Lung microvascular endothelial cell (primary cell): Measurements from ENCODE around the gene PPP1R9A. TPM values are rescaled to one million over a fixed set of nuclear protein-coding genes. Genes with fewer than 3 reads are reported as not detected.
A peak's percentile ranks its signal among the peaks of the same experiment; 100 is the strongest.

ENCODE experiments used
- DNase-seq, 2 donors: peaks; one replicate each; pipeline versions ENCODE4 v3.0.0 to v3.0.0-alpha.2; 2010; ENCODE audit warnings: low read depth in 2 of 2
- total RNA-seq: library from RNA; depleted of rRNA; stranded (reverse); fragments of >200 nt; gene quantifications from 2 replicates; pipeline ENCODE4 v1.2.1, GENCODE V29; 2014

Gene PPP1R9A
- total RNA-seq, 1 donor from 2014 or later, result 9.9 TPM

DNA sequence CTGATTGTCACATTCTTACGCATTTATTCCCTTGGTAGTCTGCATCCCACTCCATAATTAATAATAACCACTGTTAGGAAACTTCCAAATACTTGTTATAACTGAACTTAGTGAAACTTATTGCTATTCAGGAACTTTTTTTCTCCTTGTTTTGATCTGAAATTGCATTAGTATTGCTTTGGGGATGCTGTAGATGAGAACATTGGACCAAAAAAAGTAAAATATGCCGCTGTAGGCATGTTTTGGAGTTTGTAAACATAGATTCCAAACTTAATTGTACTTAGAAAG, 1.7 kb downstream of the PPP1R9A start:
- no peak for DNase-seq

GRCh38 chr7:94912085-94912484, 4.7 kb downstream of the PPP1R9A start:
- DNase-seq, result peak in 1 of 2 donors; percentile 21

GRCh38 chr7:94913391-94913790, 6.0 kb downstream of the PPP1R9A start:
- no peak for DNase-seq

DNA sequence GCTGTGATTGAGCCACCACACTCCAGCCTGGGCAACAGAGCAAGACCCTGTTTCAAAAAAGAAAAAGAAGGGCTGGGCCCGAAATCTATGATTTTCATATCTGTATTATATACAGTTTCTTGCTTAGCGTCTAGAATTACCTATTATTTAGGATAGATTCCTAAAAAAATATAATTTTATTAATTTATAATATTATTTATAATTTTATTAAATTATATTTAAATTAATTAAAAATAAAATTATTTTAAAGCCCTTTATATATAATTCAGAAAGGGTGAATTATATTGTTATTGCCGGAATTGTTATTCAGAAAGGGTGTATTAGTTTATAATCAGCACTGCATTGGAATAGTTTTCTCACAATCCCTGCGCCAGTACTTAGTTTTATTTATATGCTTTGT, 14.5 kb downstream of the PPP1R9A start:
- no peak for DNase-seq

DNA sequence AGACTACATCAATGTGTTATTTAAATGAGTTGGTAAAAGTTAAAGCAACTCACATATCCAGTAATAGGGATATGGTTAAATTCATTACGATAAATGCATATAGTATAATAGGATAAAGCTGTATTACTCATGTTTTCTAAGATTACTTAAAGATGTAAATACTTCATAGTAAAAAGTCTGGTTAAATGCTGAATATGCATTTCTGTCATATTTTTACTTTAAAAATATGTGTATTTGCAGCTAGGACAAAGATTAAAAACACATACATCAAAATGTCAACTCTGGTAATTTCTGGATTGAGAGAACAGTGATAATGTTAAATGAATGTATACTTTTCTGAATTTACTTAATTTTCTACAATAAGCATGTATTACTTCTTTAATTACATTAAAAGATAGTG, 15.1 kb downstream of the PPP1R9A start:
- no peak for DNase-seq

- DNase-seq, result peak; percentile 2 to 62
These were observed 16.0 kb downstream of the PPP1R9A start for GRCh38 chr7:94923412-94923811.

DNA sequence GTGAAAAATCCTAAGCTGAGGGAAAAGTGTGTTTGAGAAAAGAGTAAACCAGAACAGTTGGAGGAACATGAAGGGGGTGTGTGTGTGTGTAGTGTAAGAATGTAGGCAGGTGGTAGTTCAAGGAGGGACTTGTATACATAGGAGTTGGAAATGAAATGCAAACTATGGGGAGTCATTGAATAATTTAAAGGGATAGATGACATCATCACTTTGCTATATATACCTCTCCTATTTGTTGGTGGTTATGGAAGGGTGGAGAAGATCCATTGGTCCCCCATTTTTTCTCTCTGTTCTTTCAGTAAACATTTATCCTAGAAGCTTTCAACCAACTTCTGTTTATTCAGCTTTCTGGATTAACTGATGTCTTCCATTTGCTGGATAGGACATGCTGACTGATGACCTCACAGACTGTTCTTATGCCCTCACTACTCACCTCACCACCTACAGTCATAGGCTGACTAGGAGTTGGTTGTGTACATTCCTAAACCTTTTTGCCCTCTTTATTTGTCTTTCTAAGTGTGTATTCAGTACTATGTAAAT, 20.8 kb downstream of the PPP1R9A start:
- DNase-seq, result no peak

DNA sequence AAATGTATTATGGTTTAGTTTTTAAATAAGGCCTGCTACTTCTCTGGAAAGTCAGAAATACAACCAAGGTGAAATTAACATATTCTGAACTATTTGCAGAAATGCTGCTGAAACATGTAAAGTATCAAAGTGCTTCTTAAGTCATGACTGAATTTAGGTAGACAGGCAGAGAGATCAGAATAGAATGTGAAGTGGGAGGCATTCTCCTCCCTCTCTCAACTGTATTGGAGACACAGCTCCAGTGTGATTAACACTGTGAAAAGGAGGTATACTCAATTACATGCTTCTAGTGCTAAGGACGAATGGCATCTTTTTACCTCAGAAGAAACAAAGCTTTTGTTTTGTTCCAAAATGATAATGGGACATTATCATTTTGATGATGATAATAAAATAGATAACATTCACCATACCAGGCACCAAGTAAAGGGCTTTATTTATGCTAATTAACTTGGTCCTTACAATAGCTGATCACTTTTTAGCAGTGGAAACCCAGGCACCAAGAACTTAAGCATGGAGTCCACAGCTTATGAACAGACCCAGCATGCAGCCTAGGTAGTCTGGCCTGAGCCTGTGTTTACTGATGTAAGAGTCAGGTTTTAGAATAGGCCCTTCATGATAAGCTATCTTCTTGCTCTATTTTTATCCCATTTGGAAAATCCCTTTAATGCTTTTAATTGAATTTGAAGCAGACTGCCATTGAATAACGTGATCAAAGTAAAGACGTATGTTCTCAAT, 26.0 kb downstream of the PPP1R9A start:
- no peak for DNase-seq

DNA sequence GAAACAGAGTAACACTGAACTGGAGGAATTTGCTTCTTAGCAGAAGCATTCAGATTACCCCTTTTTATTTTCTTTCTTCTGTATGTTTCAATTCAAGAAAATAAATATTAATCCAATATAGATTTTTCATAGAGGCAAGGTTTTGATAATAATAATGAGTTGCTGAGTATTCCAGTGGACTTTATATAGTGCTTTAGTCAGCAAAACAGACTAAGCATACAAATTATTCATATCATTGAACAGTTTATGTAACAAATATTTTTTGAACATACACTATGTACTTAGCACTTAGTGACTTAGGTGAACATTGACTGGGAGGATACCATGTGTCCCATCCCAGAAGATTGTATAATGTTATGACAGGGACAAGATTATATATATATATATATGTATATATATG, 32.0 kb downstream of the PPP1R9A start:
- DNase-seq, result no peak

DNA sequence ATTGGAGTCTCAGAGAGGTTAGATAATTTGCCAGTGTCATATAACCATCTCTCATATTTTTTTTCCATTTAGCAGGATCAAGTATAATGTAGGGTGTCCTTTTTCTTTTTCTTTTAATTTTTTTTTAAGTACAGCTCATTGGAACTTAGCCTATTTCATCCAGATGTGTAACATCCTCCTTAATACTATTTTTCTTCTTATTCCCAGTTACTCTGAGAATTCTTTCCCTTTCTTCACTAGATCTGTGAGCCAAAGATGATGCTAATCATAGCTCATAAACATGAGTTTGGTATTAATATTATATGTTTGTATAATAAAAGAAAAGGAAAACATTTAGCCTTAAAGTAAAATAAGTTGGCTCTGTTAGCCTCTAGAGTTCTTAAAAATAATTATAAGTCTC, 32.8 kb downstream of the PPP1R9A start:
- no peak for DNase-seq

GRCh38 chr7:94941844-94942632, 34.6 kb downstream of the PPP1R9A start:
- DNase-seq, result no peak

DNA sequence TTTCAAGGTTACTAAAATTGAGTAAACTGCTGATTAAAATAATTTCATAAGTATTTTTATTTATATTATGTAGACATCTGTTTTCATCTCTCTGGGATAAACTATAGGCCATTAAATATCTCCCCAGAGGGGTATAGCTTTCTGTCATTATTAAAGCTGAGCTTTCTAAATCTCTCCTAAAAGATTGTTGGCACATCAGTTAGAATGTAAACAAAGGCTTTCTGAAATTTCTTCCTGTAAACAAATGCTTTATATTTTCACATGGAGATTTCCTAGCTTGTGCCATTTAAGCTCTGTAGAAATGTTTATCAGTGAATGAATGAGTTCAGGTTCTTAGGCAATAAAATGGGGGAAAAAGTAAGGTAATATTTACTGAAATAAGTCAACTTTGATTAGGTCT, 35.7 kb downstream of the PPP1R9A start:
- no peak for DNase-seq

GRCh38 chr7:94949532-94949931, 42.1 kb downstream of the PPP1R9A start:
- DNase-seq, result no peak

GRCh38 chr7:94955807-94956206, 48.4 kb downstream of the PPP1R9A start:
- DNase-seq, result no peak

DNA sequence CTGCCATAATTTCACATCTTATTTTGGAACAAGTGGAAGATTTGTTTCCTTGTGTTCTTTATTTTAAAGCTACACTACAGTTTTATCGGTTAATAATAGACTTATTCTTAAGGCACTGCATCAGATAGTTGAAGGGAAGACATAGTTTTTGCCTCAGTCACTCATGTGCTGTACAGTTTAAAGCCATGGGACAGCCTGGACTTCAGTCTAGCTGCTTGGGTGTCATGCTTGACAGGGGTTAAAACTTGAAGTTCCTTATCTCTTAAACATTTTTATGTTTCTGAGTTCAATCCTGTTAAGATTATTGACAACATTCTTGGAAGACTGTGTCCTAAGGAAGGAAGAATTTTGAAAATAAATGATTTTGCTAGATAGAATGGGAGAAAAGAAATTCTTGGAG, 49.7 kb downstream of the PPP1R9A start:
- no peak for DNase-seq

- peak in 1 of 2 donors; percentile 32 for DNase-seq
These were observed 55.3 kb downstream of the PPP1R9A start for GRCh38 chr7:94962661-94963060.

DNA sequence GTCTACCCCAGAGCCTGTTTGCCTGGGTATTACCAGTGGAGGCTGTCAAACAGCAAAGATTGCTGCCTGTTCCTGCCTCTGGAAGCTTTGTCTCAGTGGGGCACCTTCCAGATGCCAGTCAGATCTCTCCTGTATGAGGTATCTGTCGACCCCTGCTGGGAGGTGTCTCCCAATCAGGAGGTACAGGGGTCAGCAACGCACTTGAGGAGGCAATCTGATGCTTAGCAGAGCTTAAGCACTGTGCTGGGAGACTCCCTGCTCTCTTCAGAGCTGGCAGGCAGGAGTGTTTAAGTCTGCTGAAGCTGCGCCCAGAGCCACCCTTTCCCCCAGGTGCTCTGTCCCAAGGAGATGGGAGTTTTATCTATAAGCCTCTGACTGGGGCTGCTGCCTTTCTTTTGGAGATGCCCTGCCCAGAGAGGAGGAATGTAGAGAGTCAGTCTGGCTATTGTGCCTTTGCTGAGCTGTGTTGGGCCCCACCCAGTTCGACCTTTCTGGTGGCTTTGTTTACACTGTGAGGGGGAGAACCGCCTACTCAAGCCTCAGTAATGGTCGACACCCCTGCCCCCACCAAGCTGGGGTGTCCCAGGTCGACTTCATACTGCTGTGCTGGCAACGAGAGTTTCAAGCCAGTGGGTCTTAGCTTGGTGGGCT, 62.2 kb downstream of the PPP1R9A start:
- no peak for DNase-seq

GRCh38 chr7:94970085-94970576, 62.7 kb downstream of the PPP1R9A start:
- DNase-seq, result no peak

DNA sequence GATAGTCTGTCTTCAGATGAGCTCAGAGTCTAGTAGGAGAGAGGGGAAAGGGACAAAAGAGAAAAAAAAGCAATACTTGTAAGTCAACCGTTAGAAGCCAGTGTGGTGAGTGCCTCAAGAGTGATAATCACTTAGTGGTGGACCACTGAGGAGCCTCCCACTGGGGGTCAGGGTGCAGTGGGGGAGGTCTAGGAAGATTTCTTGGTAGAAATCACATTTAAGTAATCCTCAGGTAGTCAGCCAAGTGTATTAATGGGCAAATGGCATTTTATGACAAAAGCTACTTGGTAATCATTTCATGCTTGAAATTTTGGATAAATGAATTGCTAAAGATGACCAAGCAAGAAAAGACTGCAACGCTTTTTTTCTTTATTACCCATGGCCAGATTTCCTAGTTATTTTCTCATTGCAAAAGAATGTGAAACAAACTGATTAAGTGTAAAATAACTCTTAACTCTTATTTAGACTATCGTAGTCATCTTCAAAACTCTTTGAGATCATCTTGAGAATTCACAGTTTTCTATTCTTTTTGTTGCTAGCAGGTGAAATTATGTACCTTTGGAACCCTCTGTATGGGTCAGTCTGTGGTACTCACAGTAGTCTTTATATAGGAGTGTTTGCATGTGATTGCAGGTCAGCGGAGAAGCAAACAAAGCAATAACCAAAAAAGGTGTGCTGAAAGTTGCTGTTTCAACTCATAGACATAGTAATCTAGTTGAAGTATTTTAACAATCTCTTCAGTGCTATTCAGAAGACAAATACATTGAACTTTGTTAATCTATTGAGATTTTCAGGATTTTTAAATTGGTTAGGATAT, 63.9 kb downstream of the PPP1R9A start:
- DNase-seq, result no peak

- DNase-seq, result peak in 1 of 2 donors; percentile 21
These were observed 64.9 kb downstream of the PPP1R9A start for GRCh38 chr7:94972296-94972695.

- DNase-seq, result no peak
These were observed 66.5 kb downstream of the PPP1R9A start for GRCh38 chr7:94973844-94974243.
